Activated CD4-positive, alpha-beta T cell treated with anti-CD3 and anti-CD28 coated beads, Interleukin-2, amount 50 U/mL, for 4 hours (primary cell): ENCODE results near the gene MSL1.
"Not testable (repeated sequence)": the region's sequence is repeated elsewhere in the genome, so short reads cannot be mapped to it uniquely, and the experiment has no call there.

Experiments used
- DNase-seq, 2 experiments: peaks; one replicate each; pipeline ENCODE4 v3.0.0-alpha.2; 2020

The MSL1 gene

DNA sequence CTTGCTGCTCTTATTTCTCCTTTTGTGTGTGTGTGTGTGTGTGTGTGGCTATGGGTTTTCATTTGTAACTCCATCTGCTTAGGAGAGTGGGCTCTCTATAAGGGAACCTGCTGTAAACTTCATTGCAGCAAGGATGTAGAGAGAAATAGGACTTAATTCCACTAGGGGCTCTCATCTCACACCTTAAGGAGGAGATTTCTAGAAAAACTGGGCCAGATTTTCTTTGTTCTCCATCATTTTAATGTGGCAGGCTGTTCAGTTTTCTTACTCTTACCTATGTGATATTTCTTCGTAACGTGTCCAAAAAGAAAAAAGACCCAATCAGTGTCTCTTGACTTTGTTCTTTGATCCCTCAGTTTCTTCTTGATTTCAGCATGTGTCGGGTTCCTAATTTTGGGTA is 14.0 kb downstream of the MSL1 start:
- DNase-seq = no peak

DNA sequence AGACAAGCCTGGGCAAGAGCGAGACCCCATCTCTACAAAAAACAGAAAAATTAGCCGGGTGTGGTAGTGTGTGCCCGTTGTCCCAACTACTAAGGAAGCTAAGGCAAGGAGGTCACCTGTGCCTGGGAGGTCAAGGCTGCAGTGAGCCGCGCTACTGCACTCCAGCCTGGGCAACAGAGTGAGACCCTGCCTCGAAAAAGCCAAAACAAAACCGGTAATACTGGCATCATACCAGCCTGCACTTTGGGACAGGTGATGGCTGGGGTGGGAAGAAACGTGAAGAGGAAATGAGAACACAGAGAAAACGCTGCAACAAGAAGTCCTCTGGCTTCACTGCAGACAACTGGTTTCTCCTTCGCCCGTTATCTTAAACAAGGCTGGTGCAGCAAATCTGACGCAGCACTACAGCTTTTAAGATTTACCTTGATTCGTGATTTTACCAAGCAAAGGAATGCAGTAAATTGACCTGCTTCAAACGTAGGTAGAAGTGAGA is 17.8 kb downstream of the MSL1 start:
- DNase-seq = no peak

DNA sequence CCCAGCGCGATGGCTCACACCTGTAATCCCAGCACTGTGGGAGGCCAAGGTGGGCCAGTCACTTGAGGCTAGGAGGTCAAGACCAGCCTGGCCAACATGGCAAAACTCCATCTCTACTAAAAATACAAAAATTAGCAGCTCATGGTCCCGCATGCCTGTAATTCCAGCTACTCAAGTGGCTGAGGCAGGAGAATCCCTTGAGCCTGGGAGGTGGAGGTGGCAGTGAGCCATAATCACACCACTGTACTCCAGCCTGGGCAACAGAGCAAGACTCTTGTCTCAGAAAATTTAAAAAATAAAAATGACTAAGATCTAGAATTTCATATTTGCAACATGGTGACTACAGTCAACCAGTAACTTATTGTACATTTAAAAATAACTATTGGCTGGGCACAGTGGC is 21.4 kb downstream of the MSL1 start:
- DNase-seq = not testable (repeated sequence)

DNA sequence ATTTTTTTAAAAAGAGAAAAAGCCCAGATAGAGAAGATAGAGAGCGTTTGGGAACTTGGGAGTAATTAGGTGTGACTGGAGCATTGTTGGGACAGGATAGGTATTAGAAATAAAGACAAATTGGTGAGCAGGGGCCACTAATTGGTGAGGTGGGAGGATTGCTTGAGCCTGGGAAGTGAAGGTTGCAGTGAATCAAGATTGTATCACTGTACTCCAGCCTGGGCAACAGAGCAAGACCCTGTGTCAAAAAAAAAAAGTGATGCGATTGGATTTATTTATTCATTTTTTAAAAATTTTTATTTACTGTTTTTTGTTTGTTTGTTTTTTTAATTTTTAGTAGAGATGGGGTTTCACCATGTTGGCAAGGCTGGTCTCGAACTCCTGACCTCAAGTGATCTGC is 23.7 kb downstream of the MSL1 start:
- DNase-seq = no peak

DNA sequence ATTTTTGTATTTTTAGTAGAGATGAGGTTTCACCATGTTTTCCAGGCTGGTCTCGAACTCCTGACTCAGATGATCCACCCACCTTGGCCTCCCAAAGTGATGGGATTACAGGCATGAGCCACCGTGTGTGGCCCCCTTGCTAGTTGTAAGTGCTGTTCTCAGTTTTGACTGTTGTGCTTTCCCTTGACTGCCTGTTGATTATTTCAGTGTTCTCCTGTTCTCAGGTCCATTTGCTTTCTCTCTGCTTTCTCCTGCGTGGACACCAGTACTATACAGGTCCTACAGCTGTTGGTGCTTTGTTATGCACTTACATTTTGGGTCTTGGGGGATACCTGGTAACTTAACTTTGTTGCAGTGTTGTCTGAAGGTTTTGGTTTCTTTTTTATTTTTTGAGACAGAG is 26.8 kb downstream of the MSL1 start:
- DNase-seq = no peak

DNA sequence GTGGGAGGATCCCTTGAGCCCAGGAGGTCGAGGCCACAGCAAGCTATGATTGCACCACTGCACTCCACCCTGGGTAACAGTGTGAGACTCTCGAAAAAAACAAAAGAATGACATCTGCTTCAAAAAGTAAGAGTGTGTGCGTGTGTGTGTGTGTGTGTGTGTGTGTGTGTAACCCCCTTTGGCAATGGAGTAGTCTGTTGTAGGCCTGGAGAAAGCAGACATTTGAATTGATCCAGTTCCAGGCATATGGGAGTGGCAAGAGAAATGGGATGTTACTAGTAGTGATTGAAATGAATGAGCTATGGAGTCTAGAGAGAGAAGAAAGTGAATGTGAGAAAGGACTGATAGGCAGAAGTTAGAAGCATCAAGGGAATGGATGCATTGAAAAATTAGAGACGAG is 28.5 kb downstream of the MSL1 start:
- no peak for DNase-seq

DNA sequence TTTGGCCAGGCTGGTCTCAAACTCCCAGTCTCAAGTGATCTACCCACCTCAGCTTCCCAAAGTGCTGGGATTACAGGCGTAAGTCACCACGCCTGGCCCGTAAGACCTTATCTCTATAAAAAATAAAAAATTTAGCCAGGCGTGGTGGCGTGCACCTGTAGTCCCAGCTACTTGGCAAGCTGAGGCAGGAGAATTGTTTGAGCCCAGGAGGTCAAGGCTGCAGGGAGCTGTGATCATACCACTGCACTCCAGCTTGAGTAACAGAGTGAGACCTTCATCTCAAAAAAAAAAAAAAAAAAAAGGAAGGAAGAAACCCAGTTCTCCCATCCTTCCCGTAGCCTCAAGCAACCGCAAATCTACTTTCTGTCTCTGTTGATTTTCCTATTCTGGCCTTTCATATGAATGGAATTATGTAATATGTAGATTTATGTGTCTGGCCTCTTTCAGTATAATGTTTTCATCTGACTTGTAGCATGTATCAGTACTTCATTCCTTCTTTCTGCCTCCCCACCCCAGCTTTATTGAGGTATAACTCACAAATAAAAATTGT is 29.7 kb downstream of the MSL1 start:
- no peak for DNase-seq

DNA sequence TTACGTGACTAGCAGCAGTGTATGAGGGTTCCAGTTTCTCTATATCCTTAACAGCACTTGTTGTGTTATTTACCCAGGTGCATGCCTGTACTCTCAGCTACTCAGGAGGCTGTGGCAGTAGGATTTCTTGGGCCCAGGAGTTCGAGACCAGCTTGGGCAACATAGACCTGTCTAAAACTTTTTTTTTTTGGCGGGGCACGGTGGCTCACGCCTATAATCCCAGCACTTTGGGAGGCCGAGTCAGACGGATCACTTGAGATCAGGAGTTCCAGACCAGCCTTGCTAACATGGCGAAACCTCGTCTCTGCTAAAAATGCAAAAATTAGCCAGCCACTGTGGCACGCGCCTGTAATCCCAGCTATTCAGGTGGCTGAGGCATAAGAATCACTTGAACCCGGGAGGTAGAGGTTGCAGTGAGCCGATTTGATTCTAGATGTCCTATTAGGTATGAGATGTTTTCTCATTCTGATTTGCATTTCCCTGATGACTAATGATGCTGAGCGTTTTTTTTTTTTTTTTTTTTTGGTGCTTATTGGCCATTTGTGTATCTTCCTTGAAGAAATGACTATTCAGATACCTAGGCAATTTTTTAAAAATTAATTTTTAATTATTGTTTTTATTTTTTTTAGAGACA is 31.9 kb downstream of the MSL1 start:
- DNase-seq = no peak

DNA sequence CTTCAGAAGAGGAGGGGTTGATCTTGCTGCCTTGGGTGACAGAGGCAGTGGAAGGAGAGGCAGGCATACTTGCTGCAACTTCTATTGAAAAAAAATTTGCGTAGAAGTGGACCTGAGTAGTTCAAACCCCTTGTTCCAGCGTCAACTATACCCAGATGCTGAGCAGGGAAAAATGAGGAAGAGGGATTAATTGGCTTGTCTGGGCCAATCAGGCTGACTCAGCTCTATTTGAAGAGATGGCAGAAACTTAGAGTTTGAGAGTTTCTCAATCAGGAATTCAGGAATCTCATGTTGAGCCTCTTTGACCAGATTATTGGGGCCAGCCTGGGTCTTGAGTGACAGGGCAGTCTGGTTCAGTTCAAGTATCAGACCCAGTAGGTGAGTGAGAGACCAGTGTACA is 36.2 kb downstream of the MSL1 start:
- DNase-seq = no peak

DNA sequence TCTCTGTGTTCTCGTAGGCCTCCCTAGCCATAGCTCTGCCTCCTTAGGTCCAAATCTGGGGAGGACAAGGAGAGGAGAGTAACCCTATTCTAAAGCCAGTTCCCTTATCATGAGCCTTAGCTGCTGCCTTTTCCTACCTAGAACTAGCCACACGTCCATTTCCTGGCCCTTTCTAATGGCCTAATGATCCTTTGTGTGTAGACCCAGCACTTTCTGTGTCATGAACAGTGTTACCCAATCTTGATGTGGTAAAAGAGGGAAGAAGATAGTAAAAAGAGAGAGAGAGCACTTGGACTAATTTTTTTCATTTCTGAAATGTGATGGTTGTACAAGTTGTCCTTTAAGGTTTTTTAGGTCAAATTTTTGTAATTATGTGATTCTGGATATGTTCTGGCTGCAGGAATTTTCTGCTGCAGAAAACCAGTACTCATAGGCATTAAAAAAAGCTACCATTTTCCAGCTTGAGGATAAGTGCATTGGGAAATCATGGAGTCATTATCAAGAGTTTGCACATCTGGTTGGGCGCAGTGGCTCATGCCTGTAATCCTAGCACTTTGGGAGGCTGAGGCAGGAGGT is 36.8 kb downstream of the MSL1 start:
- no peak for DNase-seq

DNA sequence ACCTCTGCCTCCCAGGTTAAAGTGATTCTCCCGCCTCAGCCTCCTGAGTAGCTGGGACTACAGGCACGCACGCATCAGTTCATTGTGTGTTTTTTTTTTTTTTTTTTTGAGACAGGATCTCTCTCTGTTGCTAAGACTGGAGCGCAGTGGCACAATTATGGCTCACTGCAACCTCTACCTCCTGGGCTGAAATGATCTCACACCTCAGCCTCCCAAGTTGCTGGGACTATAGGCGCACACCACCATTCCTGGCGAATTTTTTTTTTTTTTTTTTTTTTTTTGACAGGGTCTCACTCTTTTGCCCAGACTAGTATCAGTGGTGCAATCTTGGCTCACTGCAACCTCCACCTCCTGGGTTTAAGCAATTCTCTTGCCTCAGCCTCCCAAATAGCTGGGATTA is 37.7 kb downstream of the MSL1 start:
- no peak for DNase-seq

DNA sequence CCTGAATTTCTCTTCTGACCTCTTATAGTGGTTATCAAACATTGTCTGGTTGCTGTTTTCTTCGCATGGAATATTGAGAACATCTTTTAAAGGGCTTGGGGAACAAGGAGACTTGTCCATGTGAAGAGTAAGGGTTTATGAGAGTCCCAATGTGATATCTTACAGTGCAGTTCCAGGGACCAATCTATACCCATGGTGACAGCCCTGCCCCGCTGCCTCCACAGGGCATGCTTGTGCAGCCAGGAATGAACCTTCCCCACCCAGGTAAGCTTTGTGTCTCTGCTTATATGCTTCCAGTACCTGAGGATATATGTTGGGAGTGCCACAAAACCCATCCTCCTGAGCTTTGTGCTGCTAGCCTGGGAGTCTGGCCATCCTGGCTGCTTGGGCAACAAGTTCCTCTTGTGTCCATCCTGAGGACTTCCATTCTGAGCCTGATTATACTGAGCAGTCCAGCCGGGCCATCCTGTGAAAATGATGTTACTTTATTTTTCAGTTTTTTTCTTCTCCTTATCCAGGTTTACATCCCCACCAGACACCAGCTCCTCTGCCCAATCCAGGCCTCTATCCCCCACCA is 46.0 kb downstream of the MSL1 start:
- DNase-seq = no peak

DNA sequence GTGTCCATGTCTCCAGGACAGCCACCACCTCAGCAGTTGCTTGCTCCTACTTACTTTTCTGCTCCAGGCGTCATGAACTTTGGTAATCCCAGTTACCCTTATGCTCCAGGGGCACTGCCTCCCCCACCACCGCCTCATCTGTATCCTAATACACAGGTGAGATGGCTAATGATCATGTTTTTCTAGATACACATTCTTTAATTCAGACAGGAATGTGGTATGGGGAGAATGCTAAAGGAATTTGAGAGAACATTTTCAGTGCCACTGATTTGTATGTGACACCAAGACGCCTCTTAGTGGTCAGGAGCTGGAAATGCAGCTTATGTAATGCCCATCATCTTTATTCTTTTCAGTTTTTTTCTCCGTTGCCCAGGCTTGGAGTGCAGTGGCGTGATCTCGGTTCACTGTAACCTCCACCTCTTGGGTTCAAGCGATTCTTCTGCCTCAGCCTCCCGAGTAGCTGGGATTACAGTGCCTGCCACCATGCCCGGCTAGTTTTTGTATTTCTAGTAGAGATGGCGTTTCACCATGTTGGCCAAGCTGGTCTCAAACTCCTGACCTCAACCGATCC is 46.6 kb downstream of the MSL1 start:
- peak; percentile 16 to 28 for DNase-seq

DNA sequence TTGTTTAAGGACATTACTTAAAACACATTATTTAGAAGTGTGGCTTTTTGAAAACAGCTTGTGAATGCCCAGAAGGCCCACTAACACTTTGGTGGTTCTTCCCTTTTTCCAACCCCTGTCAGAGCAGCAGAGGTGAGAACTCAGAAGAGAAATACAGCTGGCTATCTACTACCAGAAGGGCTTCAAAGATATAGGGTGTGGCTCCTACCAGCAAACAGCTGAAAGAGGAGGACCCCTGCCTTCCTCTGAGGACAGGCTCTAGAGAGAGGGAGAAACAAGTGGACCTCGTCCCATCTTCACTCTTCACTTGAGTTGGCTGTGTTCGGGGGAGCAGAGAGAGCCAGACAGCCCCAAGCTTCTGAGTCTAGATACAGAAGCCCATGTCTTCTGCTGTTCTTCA is 48.6 kb downstream of the MSL1 start:
- no peak for DNase-seq

DNA sequence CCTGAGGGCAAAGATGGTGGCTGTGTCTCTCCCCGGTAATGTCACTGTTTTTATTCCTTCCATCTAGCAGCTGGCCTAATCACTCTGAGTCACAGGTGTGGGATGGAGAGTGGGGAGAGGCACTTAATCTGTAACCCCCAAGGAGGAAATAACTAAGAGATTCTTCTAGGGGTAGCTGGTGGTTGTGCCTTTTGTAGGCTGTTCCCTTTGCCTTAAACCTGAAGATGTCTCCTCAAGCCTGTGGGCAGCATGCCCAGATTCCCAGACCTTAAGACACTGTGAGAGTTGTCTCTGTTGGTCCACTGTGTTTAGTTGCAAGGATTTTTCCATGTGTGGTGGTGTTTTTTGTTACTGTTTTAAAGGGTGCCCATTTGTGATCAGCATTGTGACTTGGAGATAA is 50.0 kb downstream of the MSL1 start:
- no peak for DNase-seq

DNA sequence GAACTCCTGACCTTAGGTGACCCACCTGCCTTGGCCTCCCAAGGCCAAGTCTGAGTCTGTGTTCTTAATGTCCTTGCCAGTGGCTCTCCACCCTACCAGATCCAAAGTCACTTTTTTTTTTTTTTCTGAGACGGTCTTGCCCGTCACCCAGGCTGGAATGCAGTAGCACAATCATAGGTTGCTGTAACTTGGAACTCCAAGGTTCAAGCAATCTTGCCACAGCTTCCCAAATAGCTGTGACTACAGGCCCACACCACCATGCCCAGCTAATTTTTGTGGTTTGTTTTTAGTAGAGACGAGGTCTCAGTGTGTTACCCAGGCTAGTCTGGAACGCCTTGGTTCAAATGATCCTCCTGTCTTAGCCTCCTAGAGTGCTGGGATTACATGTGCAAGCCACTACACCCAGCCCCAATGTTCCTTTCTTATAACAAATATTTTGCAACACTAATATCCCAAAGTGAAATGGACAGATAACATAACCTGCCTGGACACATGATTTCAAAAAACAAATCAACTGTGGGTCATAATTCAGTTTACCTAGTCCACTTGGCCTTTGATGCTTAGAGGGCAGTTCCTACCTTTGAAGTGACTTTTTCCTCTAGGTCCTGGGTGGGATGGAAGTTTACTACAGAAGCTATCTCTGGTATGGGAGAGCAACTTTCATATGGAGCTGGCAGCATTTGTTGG is 51.5 kb downstream of the MSL1 start:
- no peak for DNase-seq

DNA sequence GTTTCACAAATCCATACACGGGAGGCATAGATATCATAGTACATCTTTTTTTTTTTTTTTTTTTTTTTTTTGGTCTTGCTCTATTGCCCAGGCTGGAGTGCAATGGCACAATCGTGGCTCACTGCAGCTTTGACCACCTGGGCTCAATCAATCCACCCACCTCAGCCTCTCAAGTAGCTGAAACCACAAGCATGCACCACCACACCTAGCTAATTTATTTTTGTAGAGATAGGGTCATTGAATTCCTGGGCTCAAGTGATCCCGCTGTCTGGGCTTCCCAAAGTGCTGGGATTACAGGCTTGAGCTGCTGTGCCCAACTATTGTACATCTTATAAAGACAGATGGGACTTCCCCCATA is 52.0 kb downstream of the MSL1 start:
- DNase-seq = no peak

DNA sequence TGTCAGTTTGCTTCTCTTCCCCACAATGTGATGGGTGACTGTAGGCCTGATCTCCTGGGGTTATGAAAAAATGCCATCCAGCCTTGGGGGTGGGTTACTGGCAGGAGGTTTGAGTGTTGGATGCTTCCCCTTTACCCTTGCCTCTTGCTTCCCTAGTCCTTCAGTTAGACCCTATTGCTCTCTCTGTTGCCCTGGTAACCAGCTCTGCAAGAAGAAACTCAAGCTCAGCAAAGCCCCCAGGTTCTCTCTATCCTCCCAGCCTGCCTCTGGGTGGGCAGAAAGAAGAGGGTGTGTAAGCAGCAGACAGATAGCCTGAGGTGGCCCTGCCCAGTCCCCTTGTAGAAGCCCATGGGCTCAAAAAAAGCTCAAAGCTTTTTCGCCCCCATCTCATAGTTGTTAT is 52.7 kb downstream of the MSL1 start:
- no peak for DNase-seq

DNA sequence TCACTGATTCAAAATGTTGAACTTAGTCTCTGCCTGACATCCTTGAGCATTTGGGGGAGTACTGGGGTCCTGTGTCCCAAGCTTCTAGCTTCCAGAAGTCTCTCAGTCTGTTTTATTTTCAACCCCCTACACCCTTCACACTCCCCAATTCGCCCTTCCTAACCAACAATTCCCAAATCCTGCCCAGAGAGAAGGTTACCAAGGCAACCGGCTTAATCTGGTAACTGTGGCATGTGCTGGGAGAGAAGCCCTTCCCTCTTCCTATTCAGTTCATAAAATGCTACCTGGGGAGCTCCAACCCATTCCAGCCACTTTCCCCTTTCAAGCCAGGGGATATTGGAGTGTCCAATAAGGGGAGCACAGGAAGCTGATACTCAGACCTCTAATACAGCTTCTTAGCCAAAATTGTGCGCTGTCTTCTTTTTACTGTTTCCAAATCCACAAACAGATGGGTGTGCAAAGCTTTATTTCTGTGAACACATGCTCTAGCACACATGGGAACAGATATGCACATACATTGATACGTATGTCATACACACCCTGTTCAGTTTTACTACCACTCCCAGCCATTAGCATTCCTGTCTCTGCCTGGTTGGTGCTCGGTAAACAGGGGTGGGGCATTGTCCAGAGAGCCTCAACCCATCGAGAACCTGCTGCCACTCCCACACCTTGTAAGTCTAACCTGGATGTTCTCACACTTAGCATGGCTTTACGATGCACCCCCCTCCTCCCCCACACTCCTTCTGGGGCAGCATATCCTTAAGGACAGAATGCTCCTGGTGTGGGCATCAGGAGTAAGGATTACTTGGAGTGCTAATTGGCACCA is 54.4 kb downstream of the MSL1 start:
- DNase-seq = no peak

DNA sequence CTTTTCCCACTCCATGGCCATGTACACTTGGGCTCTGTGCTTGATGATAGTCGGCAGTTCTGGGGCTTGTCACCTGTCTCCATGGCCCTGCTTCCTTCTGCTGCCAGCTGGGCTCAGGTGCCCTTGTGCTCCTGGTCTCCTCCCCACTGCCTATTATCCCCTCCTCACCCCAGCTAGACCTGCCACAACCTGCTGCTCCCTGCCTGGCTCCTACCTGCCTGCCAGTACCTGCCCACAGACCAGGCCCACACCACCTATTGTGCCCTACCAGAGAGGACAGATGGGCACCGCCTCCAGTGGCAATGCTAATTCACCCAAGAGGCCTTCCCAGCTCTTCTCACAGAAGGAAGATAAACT is 55.0 kb downstream of the MSL1 start:
- DNase-seq = no peak

DNA sequence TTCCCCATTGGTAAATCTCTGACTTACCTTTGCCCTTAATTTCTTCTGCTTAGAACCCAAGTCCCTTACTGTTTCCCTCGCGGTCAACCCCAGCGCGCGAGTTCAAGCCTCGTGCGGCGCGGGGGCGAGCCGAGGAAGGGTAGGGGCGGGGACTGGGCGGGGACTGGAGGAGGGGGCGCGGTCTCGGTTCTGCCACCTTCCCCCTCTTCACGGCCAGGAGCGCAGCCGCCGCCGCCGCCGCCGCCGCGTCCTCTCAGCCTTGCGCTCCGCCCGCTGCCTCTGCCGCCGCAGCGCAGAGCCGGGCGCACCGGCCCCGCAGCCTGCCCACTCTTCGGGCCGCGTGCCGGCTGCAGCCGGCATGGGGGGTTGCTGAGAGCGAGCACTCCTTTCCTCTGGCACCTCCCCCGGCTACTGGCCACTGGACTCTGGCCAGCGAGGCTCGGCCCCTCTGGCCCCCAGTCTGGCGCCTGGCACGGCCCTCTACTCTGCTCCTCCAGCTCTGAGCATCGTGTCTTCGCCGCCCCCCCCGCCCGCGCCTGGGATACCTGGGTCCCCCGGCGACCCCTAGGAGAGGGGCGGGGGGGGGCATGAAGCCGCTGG is 55.6 kb downstream of the MSL1 start, which contains the start of gene RAPGEFL1:
RAPGEFL1 (plus strand) TSS at position 196 of the 600 bp plus-strand sequence; CDS start at position 588, 392 bp downstream.
- peak; percentile 90 to 91 for DNase-seq

DNA sequence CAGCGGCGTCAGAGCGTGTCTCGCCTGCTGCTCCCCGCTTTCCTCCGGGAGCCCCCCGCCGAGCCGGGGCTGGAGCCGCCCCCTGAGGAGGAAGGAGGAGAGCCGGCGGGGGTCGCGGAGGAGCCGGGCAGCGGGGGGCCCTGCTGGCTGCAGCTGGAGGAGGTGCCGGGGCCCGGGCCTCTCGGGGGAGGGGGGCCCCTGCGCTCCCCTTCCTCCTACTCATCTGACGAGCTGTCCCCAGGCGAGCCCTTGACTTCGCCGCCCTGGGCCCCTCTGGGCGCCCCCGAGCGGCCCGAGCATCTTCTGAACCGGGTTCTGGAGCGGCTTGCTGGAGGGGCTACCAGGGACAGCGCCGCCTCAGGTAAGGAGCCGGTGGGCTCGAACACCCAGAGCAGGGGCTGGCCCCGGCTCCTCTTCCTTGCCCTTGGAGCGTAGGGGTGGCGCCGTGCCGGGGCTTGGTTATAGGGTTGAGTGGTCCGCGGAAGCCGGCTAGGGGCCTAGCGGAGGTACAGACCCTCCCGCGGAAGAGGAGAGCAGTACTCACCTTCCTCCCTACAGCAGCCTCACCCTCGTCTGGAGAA is 56.3 kb downstream of the MSL1 start:
- DNase-seq = no peak
